ENCODE measurements around the gene VSTM1.

Gene VSTM1

DNA sequence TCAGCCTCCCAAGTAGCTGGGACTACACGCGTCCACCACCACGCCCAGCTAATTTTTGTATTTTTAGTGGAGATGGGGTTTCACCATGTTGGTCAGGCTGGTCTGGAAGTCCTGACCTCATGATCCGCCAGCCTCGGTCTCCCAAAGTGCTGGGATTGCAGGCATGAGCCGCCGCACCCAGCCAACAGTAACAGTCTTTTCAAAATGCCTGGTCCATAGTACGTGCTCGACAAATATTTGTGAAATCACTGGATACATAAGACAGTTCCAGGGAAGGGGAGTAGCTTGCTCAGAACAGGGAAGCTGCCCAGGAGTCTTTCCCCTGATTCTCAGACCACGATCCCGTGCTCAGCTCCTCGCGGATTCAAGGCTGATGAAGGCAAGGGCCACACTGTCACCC, 41.8 kb downstream of the VSTM1 start:
- H3K27me3 ChIP-seq (ENCODE audit: insufficient read depth, low read length), result no peaks in the 10 kb centered on the region
- no peak overlapping the region for H2AFZ ChIP-seq (ENCODE audit: low read length)
- TF ChIP-seq, protein P1, sequence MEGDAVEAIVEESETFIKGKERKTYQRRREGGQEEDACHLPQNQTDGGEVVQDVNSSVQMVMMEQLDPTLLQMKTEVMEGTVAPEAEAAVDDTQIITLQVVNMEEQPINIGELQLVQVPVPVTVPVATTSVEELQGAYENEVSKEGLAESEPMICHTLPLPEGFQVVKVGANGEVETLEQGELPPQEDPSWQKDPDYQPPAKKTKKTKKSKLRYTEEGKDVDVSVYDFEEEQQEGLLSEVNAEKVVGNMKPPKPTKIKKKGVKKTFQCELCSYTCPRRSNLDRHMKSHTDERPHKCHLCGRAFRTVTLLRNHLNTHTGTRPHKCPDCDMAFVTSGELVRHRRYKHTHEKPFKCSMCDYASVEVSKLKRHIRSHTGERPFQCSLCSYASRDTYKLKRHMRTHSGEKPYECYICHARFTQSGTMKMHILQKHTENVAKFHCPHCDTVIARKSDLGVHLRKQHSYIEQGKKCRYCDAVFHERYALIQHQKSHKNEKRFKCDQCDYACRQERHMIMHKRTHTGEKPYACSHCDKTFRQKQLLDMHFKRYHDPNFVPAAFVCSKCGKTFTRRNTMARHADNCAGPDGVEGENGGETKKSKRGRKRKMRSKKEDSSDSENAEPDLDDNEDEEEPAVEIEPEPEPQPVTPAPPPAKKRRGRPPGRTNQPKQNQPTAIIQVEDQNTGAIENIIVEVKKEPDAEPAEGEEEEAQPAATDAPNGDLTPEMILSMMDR (IDR thresholded peaks at IDR 0.05; ENCODE audit: low read length), result no peak
- TF ChIP-seq EZH2 (IDR thresholded peaks at IDR 0.05; ENCODE audit: borderline replicate concordance, low read length), result no peak
- H4K20me1 ChIP-seq (ENCODE audit: insufficient read depth, low read length), result no peaks in the 10 kb centered on the region
- no peaks in the 10 kb centered on the region for H3K9me2 ChIP-seq (ENCODE audit: low read depth, low read length)
- no peaks in the 10 kb centered on the region for H3K36me3 ChIP-seq (ENCODE audit: insufficient read depth, low read length)
- H3K4me3 ChIP-seq (ENCODE audit: low read depth, low read length, poor library complexity, severe bottlenecking), result no peak overlapping the region
- no peak overlapping the region for H3K9ac ChIP-seq (ENCODE audit: low read length)
- no peaks in the 10 kb centered on the region for H3K79me2 ChIP-seq (ENCODE audit: insufficient read depth, low read length)
- H3F3A ChIP-seq (ENCODE audit: insufficient read depth, low read length), result no peaks in the 10 kb centered on the region
- H3K4me2 ChIP-seq (ENCODE audit: low read length), result no peak overlapping the region
- H3K9me3 ChIP-seq (ENCODE audit: low read length), result no peaks in the 10 kb centered on the region
- no peak overlapping the region for H3K27ac ChIP-seq (ENCODE audit: low read depth, low read length, poor library complexity, severe bottlenecking)
- H3K4me1 ChIP-seq (ENCODE audit: insufficient read depth, low read length, severe bottlenecking), result no peaks in the 10 kb centered on the region

DNA sequence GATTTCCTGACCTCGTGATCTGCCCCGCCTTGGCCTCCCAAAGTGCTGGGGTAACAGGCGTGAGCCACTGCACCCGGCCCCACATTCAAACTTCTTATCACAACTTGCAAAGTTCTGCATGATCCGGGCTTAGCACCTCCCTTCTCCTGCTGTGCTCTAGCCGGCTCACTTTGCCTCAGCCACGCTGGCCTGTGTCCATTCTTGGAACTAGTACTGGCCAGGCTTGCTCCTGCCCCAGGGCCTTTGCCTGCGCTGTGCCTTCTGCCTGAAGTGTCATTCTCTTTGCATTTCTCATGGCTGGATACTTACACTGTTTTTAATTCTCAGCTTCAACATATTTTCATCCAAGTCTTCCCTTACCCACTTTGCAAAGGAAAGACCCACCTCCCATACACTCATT, 42.3 kb downstream of the VSTM1 start:
- Histone ChIP-seq H3K4me3 (ENCODE audit: low read depth, low read length, poor library complexity, severe bottlenecking) (no peak overlapping the region), H2AFZ (ENCODE audit: low read length) (no peak overlapping the region), H3K9me2 (ENCODE audit: low read depth, low read length) (no peaks in the 10 kb centered on the region), H4K20me1 (ENCODE audit: insufficient read depth, low read length) (no peaks in the 10 kb centered on the region), H3K9ac (ENCODE audit: low read length) (no peak overlapping the region), H3K9me3 (ENCODE audit: low read length) (no peaks in the 10 kb centered on the region), H3K27me3 (ENCODE audit: insufficient read depth, low read length) (no peaks in the 10 kb centered on the region), H3K36me3 (ENCODE audit: insufficient read depth, low read length) (no peaks in the 10 kb centered on the region), H3K79me2 (ENCODE audit: insufficient read depth, low read length) (no peaks in the 10 kb centered on the region), H3K4me2 (ENCODE audit: low read length) (no peak overlapping the region), H3F3A (ENCODE audit: insufficient read depth, low read length) (no peaks in the 10 kb centered on the region), H3K4me1 (ENCODE audit: insufficient read depth, low read length, severe bottlenecking) (no peaks in the 10 kb centered on the region), H3K27ac (ENCODE audit: low read depth, low read length, poor library complexity, severe bottlenecking) (no peak overlapping the region)
- TF ChIP-seq, protein P1 (IDR thresholded peaks at IDR 0.05; ENCODE audit: low read length), result no peak
- no peak for TF ChIP-seq EZH2 (IDR thresholded peaks at IDR 0.05; ENCODE audit: borderline replicate concordance, low read length)

DNA sequence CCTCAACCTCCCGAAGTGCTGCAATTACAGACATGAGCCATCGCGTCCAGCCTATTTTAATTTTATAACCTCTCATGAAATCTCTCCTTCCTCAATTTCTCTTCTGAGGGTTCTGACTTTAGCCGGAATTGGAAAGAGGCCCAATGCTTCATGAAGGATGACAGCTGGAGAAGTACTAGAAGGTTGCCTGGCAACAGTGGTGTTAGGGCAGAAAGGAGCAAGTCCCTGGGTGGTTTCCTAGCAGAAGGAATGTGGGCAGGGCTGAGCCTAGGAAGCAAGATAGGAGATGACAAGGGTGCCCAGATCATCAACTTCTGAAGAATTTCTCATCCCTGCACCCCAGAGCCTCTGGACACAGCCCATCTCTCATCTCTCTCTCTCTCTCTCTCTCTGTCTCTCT, 46.4 kb downstream of the VSTM1 start:
- H3K4me1 ChIP-seq (ENCODE audit: insufficient read depth, low read length, severe bottlenecking), result no peaks in the 10 kb centered on the region
- no peak overlapping the region for H2AFZ ChIP-seq (ENCODE audit: low read length)
- no peak overlapping the region for H3K4me2 ChIP-seq (ENCODE audit: low read length)
- H3K4me3 ChIP-seq (ENCODE audit: low read depth, low read length, poor library complexity, severe bottlenecking), result no peak overlapping the region
- TF ChIP-seq, protein P1 (IDR thresholded peaks at IDR 0.05; ENCODE audit: low read length), result no peak
- TF ChIP-seq EZH2 (IDR thresholded peaks at IDR 0.05; ENCODE audit: borderline replicate concordance, low read length), result no peak
- no peak overlapping the region for H3K27ac ChIP-seq (ENCODE audit: low read depth, low read length, poor library complexity, severe bottlenecking)
- no peak overlapping the region for H3K9ac ChIP-seq (ENCODE audit: low read length)
- H3K9me3 ChIP-seq (ENCODE audit: low read length), result no peaks in the 10 kb centered on the region
- no peaks in the 10 kb centered on the region for H3K9me2 ChIP-seq (ENCODE audit: low read depth, low read length)
- H3K36me3 ChIP-seq (ENCODE audit: insufficient read depth, low read length), result no peaks in the 10 kb centered on the region
- no peaks in the 10 kb centered on the region for H3K79me2 ChIP-seq (ENCODE audit: insufficient read depth, low read length)
- H3F3A ChIP-seq (ENCODE audit: insufficient read depth, low read length), result no peaks in the 10 kb centered on the region
- no peaks in the 10 kb centered on the region for H3K27me3 ChIP-seq (ENCODE audit: insufficient read depth, low read length)
- no peaks in the 10 kb centered on the region for H4K20me1 ChIP-seq (ENCODE audit: insufficient read depth, low read length)
